ENCODE results near the gene ENTPD8. TPM values are rescaled to one million over a fixed set of nuclear protein-coding genes. Genes with fewer than 3 reads are reported as not detected.
"Not testable (repeated sequence)": the region's sequence is repeated elsewhere in the genome, so short reads cannot be mapped to it uniquely, and the experiment has no call there.

Gene ENTPD8
- total RNA-seq, 1 experiment from 2014 or later, result not detected

DNA sequence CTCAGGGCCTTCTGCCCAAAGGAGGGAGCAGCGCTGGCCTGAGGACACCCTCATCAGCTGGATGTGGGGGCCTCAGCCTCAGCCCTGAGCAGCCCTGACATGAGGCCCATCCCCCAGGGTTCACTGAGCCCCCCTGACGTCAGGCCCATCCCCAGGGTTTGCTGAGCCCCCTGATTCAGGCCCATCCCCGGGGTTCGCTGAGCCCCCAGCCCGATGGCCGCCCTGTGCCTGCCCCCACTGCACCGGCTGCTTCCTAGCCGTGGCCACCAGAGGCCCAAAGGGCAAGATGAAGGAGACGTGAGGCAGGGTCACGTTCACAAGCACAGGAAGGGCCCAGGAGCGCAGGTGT, 37.4 kb upstream of the ENTPD8 start:
- no peak for DNase-seq (ENCODE audit: low read depth)
- in situ Hi-C loops (cut with HindIII; ENCODE audit: low pct_unique_long_range_greater_than_20kb, low sequenced_read_pairs), result no loop called here

DNA sequence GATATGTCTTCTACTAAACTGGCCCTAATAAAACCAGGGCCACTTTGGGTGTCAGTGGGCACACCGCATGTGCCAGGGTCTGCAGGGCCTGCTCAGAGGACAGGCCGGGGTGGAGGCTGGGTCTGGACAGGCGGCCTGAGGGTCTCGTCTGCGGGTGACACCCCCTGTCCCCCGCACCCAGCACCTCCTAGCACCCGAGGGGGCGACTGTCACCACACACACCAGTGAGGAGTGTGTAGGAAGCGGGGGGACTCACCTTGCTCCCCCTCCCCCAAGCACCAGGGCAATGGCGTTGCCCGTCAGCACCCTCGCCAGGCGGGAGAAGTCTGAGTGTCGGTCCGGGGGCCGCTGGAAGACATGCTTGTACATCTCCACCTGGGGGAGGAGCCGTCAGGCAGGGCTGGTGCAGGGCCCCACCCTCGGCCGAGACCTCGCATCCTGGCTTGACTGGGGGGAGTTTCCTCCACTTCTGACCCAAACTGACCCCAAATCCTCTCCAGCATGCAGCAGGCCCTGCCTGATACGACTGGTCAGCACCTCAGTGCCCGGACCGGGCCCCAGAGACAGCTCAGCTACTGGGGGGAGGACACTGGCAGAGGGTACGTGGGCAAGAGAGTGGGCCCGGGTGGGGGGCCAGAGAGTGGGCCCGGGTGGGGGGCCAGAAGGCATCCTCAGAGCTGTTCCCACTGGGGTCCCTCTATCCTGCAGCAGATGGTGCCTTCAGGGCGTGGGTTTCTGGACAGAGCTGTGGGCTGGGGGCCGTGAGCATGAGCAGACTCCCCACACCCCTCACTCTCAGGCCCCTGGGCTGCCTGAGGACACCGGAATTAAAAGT, 36.8 kb upstream of the ENTPD8 start:
- in situ Hi-C loops (cut with HindIII; ENCODE audit: low pct_unique_long_range_greater_than_20kb, low sequenced_read_pairs), result no loop called here
- no peak for DNase-seq (ENCODE audit: low read depth)

DNA sequence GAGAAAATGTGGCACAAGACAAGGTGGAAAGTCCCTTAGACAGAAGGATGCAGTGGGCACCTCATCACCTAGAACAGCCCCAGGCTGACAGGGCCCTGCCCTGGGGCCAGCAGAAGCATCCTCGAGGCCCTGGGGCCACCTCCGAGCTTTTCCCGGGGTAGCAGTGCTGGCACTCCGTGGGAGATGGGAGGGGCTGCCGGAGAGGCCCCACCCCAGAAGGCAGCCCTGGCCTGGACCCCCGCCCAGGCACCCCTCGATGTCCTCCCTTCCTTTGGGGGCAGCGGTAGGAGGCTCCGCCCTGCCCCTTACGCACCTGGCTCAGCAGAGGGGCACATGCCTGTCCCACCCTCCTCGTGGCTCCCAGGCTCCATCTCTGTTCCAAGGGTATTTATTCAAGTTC, 35.7 kb upstream of the ENTPD8 start:
- in situ Hi-C loops (cut with HindIII; ENCODE audit: low pct_unique_long_range_greater_than_20kb, low sequenced_read_pairs), result no loop called here
- DNase-seq (ENCODE audit: low read depth), result no peak

DNA sequence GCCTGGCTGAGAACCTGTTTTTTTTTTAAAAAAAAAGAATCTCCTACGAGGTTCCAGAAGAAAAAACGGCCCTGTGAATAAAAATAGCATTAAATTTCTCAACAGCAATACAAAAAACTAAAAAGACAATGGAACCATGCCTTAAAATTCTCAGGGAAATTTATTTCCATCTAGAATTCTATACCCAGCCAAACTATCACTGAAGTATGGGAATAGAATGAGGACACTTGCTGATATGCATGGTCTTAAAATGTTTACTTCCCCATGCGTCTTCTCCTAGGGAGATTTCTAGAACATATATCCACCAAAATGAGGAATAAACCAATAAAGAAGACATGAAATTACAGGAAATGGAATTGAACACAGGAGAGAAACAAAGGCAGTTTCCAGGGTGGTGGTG, 34.5 kb upstream of the ENTPD8 start:
- in situ Hi-C loops (cut with HindIII; ENCODE audit: low pct_unique_long_range_greater_than_20kb, low sequenced_read_pairs), result no loop called here
- DNase-seq (ENCODE audit: low read depth), result no peak

DNA sequence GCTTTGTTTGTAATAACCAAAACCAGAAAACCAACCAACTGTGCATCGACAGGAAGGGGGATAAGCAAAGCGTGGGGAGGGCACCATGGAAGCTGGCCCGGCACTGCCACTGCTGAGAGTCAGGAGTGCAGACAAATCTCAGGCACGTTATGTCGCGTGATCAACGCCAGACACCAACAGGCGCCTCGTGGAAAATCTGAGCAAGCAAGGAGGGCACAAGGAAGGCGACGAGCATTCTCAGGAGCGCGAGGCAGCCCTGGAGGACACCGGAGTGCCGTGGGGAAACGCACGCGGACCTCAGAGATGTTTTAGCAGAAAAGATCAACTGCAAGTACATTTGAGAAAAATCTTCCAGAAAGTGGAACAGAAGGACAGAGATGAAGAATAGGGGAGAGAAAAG, 33.1 kb upstream of the ENTPD8 start:
- no peak for DNase-seq (ENCODE audit: low read depth)
- in situ Hi-C loops (cut with HindIII; ENCODE audit: low pct_unique_long_range_greater_than_20kb, low sequenced_read_pairs), result no loop called here

DNA sequence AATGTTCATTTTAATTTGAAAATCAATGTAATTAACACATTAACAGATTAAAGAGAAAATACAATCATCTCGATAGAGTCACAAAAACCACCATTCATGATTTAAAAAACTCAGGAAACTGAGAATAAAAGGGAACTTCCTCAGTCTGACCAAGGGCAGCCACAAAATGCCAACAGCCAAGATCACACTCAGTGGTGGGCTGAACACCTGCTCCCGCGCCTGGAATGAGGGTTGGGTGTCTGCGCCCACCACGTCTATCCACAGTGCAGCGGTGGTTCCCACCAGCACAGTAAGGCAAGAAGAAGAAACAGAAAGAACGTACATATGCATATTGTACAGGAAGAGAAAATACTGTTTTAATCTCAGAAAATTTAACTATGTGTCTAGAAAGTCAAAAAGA, 29.6 kb upstream of the ENTPD8 start:
- in situ Hi-C loops (cut with HindIII; ENCODE audit: low pct_unique_long_range_greater_than_20kb, low sequenced_read_pairs), result no loop called here
- DNase-seq (ENCODE audit: low read depth), result no peak

DNA sequence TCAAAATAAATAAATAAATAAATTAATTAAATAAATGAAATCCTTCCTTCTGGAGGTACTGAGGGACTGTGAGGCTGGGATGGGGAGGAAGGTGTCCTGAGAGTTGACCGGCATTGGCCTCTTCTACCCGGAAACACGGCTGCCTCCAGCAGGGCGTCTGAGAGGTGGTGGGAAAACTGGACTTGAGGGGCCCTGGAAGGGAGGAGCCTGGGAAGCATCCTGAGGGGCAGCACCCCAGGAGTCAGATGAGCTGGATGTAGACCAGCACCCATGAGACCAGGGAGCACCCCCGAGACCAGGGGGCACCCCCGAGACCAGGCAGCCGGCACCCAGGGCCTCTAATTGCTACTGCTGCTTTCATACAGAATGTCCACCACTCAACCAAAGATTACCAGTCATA, 26.7 kb upstream of the ENTPD8 start:
- in situ Hi-C loops (cut with HindIII; ENCODE audit: low pct_unique_long_range_greater_than_20kb, low sequenced_read_pairs), result no loop called here
- no peak for DNase-seq (ENCODE audit: low read depth)

DNA sequence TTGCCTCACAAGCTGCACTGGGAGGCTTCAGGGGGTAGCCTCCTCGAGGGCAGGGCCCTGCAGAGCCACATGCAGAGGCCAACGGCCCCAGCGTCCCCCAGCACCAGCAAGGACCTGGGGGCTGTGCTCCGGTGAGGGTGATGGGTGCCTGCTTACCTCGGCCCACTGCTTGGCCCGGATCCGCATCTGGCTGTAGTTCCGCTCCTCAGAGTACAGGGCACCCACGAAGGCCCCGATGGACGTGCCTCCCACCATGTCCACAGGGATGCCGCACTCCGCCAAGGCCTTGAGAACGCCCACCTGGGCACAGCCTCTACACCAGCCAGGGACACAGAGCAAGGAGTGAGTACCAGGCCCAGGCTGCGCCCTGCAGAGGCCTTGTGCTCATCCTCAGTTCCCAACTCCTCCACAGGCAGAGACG, 26.0 kb upstream of the ENTPD8 start:
- no peak for DNase-seq (ENCODE audit: low read depth)
- in situ Hi-C loops (cut with HindIII; ENCODE audit: low pct_unique_long_range_greater_than_20kb, low sequenced_read_pairs), result no loop called here

DNA sequence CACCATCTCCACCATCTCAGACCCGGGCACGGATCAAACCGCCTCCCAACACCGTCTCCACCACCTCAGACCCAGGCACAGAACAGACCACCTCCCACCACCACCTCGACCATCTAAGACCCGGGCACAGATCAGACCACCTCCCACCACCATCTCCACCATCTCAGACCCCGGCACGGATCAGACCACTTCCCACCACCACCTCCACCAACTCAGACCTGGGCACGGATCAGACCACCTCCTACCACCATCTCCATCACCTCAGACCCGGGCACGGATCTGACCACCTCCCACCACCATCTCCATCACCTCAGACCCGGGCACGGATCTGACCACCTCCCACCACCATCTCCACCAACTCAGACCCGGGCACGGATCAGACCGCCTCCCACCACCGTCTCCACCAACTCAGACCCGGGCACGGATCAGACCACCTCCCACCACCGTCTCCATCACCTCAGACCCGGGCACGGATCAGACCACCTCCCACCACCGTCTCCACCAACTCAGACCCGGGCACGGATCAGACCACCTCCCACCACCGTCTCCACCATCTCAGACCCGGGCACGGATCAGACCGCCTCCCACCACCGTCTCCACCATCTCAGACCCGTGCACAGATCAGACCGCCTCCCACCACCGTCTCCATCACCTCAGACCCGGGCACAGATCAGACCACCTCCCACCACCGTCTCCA, 25.4 kb upstream of the ENTPD8 start:
- in situ Hi-C loops (cut with HindIII; ENCODE audit: low pct_unique_long_range_greater_than_20kb, low sequenced_read_pairs); DNase-seq (ENCODE audit: low read depth): not testable (repeated sequence)

DNA sequence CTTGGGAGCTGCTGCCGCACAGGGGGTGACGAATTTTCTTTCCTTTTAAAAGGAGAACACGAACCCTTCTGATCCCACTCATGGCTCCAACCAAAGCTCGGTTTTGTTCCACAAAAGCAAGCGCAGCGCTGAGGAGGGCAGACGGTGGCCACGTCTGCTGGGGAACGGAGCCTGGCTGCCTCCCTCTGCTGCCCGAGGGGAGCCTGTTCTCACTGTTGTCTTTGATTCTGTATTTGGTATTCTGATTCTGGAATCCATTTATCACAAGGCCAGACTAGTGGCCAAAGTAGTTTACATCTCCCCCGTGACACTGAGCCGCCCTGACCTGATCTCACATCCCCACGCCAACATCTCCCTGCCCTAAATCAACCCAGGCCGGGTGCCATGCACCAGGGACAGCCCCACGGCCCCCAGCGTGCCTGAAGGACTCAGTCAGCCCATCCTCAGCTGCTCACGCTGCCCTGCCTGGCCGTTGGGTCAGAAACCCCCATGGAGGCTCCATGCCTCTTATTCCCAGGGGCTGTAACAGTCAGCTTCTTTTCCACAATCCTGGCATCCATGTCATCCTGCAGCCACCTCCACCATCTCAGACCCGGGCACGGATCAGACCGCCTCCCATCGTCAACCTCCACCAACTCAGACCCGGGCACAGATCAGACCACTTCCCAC, 24.7 kb upstream of the ENTPD8 start:
- in situ Hi-C loops (cut with HindIII; ENCODE audit: low pct_unique_long_range_greater_than_20kb, low sequenced_read_pairs), result no loop called here
- DNase-seq (ENCODE audit: low read depth), result no peak

DNA sequence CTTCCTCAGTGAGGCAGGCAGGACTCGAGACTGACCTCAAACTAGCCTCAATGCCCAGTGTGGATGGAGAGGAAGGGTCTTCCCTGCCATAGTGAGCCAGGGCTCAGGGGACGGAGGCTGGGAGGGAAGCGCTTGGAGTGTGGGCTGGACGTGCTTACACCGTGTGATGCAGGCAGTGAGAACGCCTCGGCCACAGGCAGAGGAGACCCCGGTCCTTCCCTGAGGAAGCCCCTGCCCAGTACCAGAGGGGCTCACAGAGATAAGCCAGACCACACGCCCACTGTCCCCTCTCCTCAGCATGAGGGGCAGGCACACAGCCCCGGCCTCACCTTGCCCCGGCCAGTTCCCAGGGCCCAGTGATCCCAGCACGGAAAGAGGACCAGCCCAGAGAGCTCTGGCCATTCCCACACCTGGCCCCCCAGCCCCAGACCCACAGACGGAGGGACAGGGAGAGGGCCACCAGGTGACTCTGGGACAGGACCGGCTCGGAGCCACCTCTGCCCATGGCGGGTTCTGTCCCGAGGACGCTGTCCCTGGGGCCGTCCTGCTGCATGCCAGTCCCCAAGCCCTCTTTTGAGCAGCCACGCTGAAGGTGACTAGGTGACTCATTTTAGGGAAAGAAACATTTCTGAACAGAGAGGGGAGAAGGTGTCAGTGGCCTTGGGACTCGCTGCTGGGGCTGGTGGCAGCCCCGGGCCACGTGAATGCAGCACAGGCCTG, 24.0 kb upstream of the ENTPD8 start:
- in situ Hi-C loops (cut with HindIII; ENCODE audit: low pct_unique_long_range_greater_than_20kb, low sequenced_read_pairs), result no loop called here
- no peak for DNase-seq (ENCODE audit: low read depth)

DNA sequence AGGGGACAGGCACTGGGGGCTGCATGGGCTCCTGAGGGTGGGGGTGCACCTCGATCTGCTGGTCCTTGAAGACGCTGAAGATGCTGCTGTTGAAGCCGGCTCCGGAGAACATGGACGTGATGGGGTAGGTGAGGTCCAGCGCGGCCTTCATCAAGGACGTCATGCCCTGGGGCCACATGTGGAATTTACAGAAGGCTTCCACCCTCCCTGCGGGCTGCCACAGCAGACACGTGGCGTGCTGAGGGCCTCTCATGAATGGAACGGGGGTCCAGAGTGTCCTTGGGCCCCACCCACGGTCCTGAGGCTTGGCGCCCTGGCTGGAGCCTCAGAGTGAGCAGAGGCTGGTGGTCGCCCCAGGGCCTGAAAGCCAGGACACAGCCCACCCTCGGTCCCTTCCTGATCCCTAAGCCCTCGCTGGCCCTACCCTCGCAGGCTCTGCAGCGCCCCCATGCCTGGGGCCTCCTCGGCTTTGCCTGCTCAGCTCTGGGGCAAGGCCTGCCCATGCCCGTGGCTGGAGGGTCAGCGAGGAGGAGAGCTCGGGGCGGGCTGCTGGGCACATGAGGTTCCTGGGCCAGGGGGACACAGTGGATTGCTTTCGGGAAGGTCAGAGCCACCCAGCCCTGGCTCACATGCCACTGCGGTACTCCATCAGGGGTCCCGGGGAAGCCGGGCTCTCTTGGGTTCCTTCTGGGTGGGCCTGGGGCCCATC, 23.3 kb upstream of the ENTPD8 start:
- in situ Hi-C loops (cut with HindIII; ENCODE audit: low pct_unique_long_range_greater_than_20kb, low sequenced_read_pairs), result no loop called here
- DNase-seq (ENCODE audit: low read depth), result no peak

DNA sequence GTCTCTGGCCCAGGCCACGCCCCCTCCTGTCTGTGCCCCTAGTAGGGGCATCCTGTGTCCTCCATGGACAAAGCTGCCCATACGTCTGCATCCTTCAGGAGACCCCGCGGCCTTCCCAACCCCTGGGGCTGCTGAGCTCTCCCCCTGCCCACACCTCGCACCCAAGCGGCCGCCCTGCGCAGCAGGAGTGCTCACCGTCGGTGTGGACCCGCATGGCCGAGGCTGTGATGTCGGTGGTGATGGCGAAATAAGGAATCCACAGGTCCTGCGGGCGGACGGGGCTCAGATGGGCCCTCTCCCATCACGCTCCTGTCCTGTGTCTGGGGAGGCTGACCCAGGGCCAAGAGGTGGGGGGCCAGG, 22.8 kb upstream of the ENTPD8 start:
- in situ Hi-C loops (cut with HindIII; ENCODE audit: low pct_unique_long_range_greater_than_20kb, low sequenced_read_pairs), result no loop called here
- no peak for DNase-seq (ENCODE audit: low read depth)

DNA sequence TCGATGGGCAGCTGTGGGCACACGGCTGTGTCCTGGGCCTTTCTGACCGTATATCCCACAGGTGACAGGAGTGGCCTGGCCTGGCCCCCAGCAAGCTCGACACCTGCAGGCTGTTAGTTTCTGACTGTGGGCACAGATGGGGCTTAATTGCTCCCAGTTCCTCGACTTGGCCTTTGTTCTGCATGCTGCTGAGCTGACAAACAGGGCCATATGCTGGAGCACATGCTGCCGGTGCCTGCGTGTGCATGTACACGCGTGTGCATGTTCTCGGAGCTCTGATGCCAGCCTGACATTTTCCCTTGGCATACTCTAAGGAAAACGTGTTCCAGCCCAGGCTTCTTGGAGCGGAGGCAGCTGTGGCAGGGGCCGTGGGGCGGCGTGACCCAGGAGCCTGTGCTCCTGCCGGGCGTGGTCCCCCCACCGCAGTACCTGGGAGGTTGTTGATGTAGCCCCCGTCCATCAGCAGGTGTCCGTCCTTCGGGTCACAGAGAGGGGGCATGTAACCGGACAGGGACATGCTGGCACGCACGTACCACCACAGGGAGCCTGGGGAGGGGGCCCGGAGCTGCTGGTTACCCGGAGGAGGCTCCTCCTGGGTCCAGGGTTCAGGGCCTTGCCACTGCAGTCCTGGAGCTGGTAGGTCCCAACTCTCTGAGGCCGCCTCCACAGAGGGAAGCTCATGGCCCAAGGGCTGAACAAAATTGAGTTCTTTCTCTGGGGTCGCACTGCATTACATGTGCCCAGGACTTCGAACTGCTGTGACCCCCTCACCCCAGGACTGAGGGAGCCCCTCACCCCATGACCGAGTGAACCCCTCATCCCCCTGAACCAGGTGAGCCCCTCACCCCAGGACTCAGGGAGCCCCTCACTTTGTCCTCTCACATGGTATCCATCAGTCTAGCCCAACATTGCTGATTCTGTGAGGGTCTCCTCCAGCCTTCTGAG, 22.1 kb upstream of the ENTPD8 start:
- in situ Hi-C loops (cut with HindIII; ENCODE audit: low pct_unique_long_range_greater_than_20kb, low sequenced_read_pairs), result no loop called here
- no peak for DNase-seq (ENCODE audit: low read depth)

DNA sequence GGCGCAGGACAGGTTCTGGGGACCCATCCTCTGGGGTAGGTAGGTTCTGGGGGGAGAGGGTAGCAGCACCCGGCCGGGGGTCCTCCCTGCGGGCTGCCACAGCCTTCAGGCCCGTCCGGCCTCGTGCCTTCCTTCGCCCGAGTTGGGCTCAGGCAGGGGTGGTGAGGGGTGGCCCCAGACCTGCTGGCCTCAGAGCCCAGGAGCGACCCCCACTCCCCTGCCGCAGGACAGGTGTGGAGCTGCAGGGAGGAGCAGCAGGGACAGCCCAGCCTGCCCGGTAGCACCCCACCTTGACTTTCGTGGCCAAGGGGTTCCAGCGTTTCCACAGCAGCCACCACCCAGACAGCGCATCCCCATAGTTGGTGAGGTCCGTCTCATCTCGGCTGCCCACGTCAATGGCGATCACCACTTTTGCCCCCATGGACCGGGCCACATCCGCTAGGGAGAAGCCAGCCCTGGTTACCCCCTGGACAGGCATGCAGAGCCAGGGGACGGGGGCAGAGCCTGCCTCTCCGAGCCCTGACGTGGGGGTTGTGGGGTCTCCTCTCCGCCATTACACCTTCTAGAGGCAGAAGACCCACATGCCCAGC, 21.3 kb upstream of the ENTPD8 start:
- no peak for DNase-seq (ENCODE audit: low read depth)
- in situ Hi-C loops (cut with HindIII; ENCODE audit: low pct_unique_long_range_greater_than_20kb, low sequenced_read_pairs), result no loop called here

DNA sequence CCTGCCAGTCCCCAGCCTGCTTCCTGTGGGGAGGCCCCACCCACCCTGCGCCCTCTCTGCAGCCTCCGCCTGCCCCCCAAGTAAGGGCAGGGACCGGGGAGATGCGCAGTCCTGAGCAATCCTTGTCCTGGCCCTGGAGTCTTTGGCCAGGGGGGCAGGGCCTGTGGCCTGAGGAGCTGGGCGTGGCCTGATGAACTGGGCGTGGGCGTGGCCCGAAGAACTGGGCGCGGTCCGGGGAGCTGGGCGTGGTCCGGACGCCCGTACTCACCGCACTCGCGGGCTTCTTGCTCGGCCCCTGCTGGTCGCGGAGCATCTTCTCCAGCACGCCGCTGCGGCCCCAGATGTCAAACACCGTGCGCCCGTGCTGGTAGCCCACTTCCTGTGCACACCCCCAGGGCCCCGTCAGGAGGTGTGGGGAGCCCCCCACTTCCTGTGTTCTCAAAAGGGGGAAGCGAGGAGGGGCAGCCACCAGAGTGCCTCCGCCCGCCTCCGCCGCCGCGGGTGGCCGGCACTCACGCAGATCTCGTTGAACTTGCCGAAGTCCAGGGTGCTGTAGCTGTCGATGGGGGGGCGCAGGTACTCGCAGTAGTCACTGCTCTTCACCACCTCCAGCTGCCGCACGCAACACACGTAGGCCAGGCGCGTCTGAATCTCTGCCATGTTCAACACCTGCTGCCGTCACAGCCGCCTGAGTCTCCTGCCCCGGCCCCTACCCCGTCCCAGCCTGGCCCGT, 20.7 kb upstream of the ENTPD8 start:
- DNase-seq (ENCODE audit: low read depth), result no peak
- in situ Hi-C loops (cut with HindIII; ENCODE audit: low pct_unique_long_range_greater_than_20kb, low sequenced_read_pairs), result no loop called here

DNA sequence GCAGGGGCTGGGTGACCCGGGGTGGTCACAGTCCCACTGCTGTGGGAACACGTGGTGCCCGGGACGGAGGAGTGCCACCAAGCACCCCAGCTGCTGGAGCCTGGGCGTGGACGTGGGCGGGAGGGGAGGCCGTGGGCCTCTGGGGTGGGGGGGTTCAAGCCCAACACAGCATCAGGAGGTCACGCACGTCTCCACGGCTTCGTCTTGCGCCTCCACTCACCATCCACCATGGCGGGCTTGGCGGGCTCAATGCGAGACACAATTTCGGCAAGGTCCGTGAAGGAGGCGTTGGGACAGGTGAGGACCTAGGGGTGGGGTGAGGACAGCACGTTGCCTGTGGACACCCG, 20.1 kb upstream of the ENTPD8 start:
- in situ Hi-C loops (cut with HindIII; ENCODE audit: low pct_unique_long_range_greater_than_20kb, low sequenced_read_pairs), result no loop called here
- no peak for DNase-seq (ENCODE audit: low read depth)
